Heart left ventricle (tissue), 16 donors: Measurements from ENCODE around the gene APEX1. TPM values are rescaled to one million over a fixed set of nuclear protein-coding genes. Genes with fewer than 3 reads are reported as not detected.

Experiments used
- ATAC-seq, 4 donors: fragments of 200-7000 bp; cut with Tn5 transposase; one replicate each; pipeline ENCODE4 v1.9.1; 2020 to 2022; ENCODE audit warnings: moderate library complexity in 4 of 4, mild to moderate bottlenecking in 3 of 4, moderate number of reproducible peaks in 1 of 4
- DNase-seq, 5 donors: peaks; one replicate each; pipeline ENCODE4 v3.0.0-alpha.2; 2020
- H3K27ac ChIP-seq, 12 donors: fragments of 200-600 bp; sonication (generic) in 4 of 12; one replicate each; pipeline versions ENCODE4 v1.5.0 to v1.8.0; 2016 to 2022; ENCODE audit warnings: mild to moderate bottlenecking in 2 of 12
- H3K27me3 ChIP-seq, 9 donors: fragments of 200-600 bp; sonication (generic) in 2 of 9; one replicate each; pipeline versions ENCODE4 v1.5.1 to v1.8.0; 2016 to 2022; ENCODE audit warnings: mild to moderate bottlenecking in 3 of 9
- H3K36me3 ChIP-seq, 9 donors: fragments of 200-600 bp; sonication (generic) in 2 of 9; one replicate each; pipeline versions ENCODE4 v1.5.0 to v1.8.0; 2018 to 2022; ENCODE audit warnings: mild to moderate bottlenecking in 2 of 9
- H3K4me1 ChIP-seq, 12 donors: fragments of 200-600 bp; sonication (generic) in 4 of 12; one replicate each; pipeline versions ENCODE4 v1.5.0 to v1.8.0; 2016 to 2022; ENCODE audit warnings: mild to moderate bottlenecking in 3 of 12
- H3K4me3 ChIP-seq, 12 donors: fragments of 200-600 bp; sonication (generic) in 4 of 12; one replicate each; pipeline versions ENCODE4 v1.5.0 to v1.8.0; 2017 to 2022; ENCODE audit warnings: mild to moderate bottlenecking in 9 of 12, moderate library complexity in 4 of 12
- H3K9me3 ChIP-seq, 12 donors: fragments of 200-600 bp; sonication (generic) in 4 of 12; one replicate each; pipeline versions ENCODE4 v1.5.0 to v1.8.0; 2016 to 2022; ENCODE audit warnings: mild to moderate bottlenecking in 1 of 12
- CTCF ChIP-seq, 12 donors: fragments of 200-600 bp; sonication (generic) in 4 of 12; IDR thresholded peaks; one replicate each; pipeline versions ENCODE4 v1.5.0 to v1.8.0; 2018 to 2022; ENCODE audit warnings: antibody characterized with exemption in 12 of 12, mild to moderate bottlenecking in 5 of 12
- POLR2A ChIP-seq, 2 donors: fragments of 450-650 bp; IDR thresholded peaks; one replicate each; pipeline ENCODE4 v1.6.1; 2017; ENCODE audit warnings: antibody characterized with exemption in 2 of 2, mild to moderate bottlenecking in 2 of 2, moderate library complexity in 2 of 2
- WGBS, 4 donors: extraction: QIAGEN DNeasy Blood & Tissue Kit in 2 of 4; methylation state at CpG; one replicate each; pipeline versions ENCODE4 v1.1.5 to v1.1.7; 2013 to 2018; 5-methylcytosine and 5-hydroxymethylcytosine counted together
- intact Hi-C, 10 donors: fragments of 100-400 bp; cut with DNase I; formaldehyde crosslinking; loops; one replicate each; pipeline versions ENCODE4 v1.11.1 to v1.14.2; 2022
- polyA plus RNA-seq, 2 donors: library from polyadenylated mRNA; stranded (reverse); fragments of 200-250 nt; gene quantifications; one replicate each; pipeline ENCODE4 v1.2.3, GENCODE V29; 2013
- total RNA-seq, 9 donors: library from RNA; depleted of rRNA in 2 of 9; stranded (reverse); fragments of >200 nt in 2 of 9; fragmentation: NEBNext Ultra II Directional in 3 of 9; extraction: Animal tissue kit (Norgen Biotek cat#: 25700) in 3 of 9; gene quantifications; one replicate each; pipeline versions ENCODE4 v1.1.0 to v1.2.4, GENCODE V29; 2016 to 2023
- donor health status: ischemic (EF 13 %, LVEDD 7.1; RV severe dilation, severe dysfunction).
- donor health status: healthy with polysubstance abuse.
- donor health status: DM: no; HTN: yes; CAD: no.
- donor health status: DM: no; HTN: no; CAD: no.
- donor health status: ischemic (EF 25% LVEDD 6.9; RV normal size, moderate dysfunction).
- donor health status: ischemic (EF 25% LVEDD 5.7; RV mildly dilated, moderate dysfunction).
- donor health status: healthy.
- donor health status: DM: yes; HTN: yes; CAD: no.
- donor health status: ischemic (EF 35%, LVEDD 5.7; RV mildly dilated, moderate dysfunction).
- donor health status: nonischemic (EF 11% LVEDD 7.7; RV severe dilation, severe dysfunction).
- donor health status: DM: yes; HTN: yes; CAD: no.
- donor health status: PGD.
- donor health status: ischemic (EF 29% LVEDD 5.4; RV normal size, mild dysfunction).
- donor health status: nonischemic (EF 23%, LVEDD 6.1; RV moderate dilation, normal function).

The APEX1 gene
- total and polyA plus RNA-seq, 11 donors = 47.9 to 109 (median 76.4) TPM

DNA sequence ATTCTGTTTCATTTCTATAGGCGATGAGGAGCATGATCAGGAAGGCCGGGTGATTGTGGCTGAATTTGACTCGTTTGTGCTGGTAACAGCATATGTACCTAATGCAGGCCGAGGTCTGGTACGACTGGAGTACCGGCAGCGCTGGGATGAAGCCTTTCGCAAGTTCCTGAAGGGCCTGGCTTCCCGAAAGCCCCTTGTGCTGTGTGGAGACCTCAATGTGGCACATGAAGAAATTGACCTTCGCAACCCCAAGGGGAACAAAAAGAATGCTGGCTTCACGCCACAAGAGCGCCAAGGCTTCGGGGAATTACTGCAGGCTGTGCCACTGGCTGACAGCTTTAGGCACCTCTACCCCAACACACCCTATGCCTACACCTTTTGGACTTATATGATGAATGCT lies 1.9 kb downstream of the APEX1 start:
- TF ChIP-seq CTCF (IDR thresholded peaks at IDR 0.05) = no peak
- TF ChIP-seq POLR2A (IDR thresholded peaks at IDR 0.05) = no peak
- Histone ChIP-seq H3K9me3 (no peaks in the 10 kb centered on the region), H3K4me3 (no peak overlapping the region), H3K27ac (peak overlapping the region in 2 of 12 donors; percentile 7 to 95), H3K27me3 (no peaks in the 10 kb centered on the region), H3K4me1 (peaks cover 0 to 65% (median 38%) of the 10 kb centered on the region in 12 donors), H3K36me3 (peaks cover 0 to 54% (median 44%) of the 10 kb centered on the region in 9 donors)
- DNase-seq (no peak), ATAC-seq (no peak)
- 77 to 82% (median 80%) methylated on average over 13 of the region's 13 CpGs for WGBS, 4 donors
- intact Hi-C loops = loop anchor here in 7 of 10 donors (5.0 to 10.0 kb wide), 9 partner anchors 45 to 228 kb away; partner anchors contain the start of genes PARP2 (in 5 of the 7), RNASE4 (in 2 of the 7), TEP1 (in 2 of the 7) and ANG (in 1 of the 7)

DNA sequence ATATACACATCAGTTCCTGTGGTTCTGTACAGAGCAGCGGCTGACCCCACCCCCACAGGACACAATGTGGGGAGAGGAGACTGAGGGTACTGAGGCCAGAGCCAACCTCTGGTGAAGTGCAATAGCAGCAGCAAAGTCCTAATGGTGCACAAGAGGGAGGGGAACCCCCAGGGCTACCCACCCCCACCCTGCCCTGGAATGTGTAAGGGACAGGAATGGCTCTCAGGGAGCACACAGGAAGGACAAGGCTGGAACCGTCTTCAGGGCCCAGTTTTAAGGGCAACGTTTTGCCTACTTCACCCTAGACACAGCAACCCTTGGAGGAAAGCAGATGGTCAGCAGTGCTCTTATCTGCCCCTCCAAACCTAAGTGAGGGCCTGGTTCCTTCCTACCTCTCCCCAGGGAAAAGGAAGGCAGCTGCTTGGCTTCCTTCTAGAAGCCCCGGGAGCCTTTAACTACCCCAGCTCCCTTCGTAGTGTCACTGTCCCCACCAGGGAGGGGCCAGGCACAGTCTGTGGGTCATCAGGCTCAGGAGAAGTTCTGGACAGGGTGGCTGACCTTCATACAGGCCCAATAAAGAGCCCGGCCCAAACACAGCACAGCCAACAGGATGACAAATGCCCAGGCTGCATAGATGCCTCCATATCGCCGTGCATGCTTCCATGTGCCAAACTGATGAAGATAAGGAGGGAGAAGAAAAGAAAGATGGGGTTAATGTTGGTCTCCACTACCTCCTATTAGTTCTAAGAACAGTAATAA lies 3.2 kb downstream of the APEX1 start:
- ATAC-seq (no peak), DNase-seq (no peak)
- WGBS, 4 donors = 43 to 70% (median 54%) methylated on average over 6 to 8 of the region's 8 CpGs

DNA sequence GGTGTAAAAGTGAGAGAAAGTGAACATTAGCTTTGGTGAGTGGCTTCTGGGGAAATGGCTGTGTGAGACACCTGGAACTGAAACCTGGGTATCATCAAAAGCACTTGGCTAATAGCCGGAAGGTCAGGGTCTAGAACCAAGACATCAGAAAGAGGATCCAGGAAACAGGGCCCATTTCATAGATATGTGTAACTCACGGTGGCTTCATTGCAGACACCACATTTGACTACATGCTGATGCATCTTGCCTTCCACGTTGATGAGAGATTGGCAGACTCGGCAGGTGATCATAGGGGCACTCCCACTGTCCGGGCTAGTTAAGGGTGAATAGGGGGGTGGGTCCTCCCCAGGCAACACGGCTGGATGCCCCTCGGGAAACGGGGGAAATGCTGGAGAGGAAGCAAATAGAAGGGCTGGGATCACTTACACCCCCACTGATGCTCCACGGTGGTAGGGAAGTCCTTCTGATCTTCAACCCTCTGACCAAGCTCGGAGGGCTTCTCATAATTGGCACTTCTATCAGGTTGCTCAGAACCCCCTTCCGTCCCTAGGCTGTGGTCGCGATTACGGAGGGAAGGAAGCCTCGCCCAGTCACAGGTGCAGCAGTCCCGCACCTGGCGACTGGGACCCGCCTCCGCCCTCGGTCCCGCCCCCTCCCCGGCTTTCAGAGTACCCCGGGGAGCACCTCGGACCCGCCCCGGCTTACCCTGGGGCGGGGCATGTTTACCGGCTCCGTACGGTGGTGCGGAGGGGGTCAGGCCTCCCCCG lies 5.6 kb downstream of the APEX1 start:
- peak overlapping the region; percentile 57 to 97 (median 92) for H3K27ac ChIP-seq
- no peaks in the 10 kb centered on the region for H3K27me3 ChIP-seq
- H3K9me3 ChIP-seq = no peaks in the 10 kb centered on the region
- intact Hi-C loops = loop anchor here in 4 of 10 donors (2.0 to 10.0 kb wide), 5 partner anchors 118 to 644 kb away; partner anchors contain the start of genes RNASE4 (in 3 of the 4), ANG (in 1 of the 4), PARP2 (in 1 of the 4) and TMEM253 (in 1 of the 4)
- H3K36me3 ChIP-seq = peaks cover 0 to 45% (median 39%) of the 10 kb centered on the region in 9 donors
- no peak for TF ChIP-seq CTCF (IDR thresholded peaks at IDR 0.05)
- no peak for TF ChIP-seq POLR2A (IDR thresholded peaks at IDR 0.05)
- DNase-seq (peak in 1 of 5 donors; percentile 76), ATAC-seq (peak in 2 of 4 donors; percentile 1 to 10)
- H3K4me1 ChIP-seq = peaks cover 0 to 60% (median 24%) of the 10 kb centered on the region in 12 donors
- H3K4me3 ChIP-seq = peak overlapping the region; percentile 66 to 99 (median 92)
- WGBS, 4 donors = 5 to 15% (median 9%) methylated on average over 11 to 32 of the region's 32 CpGs

More for the DNA sequence above, 3.2 kb downstream of the APEX1 start:
- TF ChIP-seq POLR2A (IDR thresholded peaks at IDR 0.05) (no peak), CTCF (IDR thresholded peaks at IDR 0.05) (no peak)
- intact Hi-C loops = loop anchor here in 7 of 10 donors (5.0 to 10.0 kb wide), 9 partner anchors 46 to 227 kb away; partner anchors contain the start of genes PARP2 (in 5 of the 7), RNASE4 (in 2 of the 7), TEP1 (in 2 of the 7) and ANG (in 1 of the 7)
- peak overlapping the region in 1 of 12 donors; percentile 95 for H3K27ac ChIP-seq
- no peaks in the 10 kb centered on the region for H3K27me3 ChIP-seq
- no peaks in the 10 kb centered on the region for H3K9me3 ChIP-seq
- peaks cover 0 to 70% (median 34%) of the 10 kb centered on the region in 12 donors for H3K4me1 ChIP-seq
- H3K4me3 ChIP-seq = no peak overlapping the region
- peaks cover 0 to 45% (median 39%) of the 10 kb centered on the region in 9 donors for H3K36me3 ChIP-seq
